K562 (cell line): Measurements from ENCODE around the gene PKD1L1. TPM values are rescaled to one million over a fixed set of nuclear protein-coding genes. Genes with fewer than 3 reads are reported as not detected.

Source experiments
- ATAC-seq: fragments of 200-7000 bp; cut with Tn5 transposase; 3 replicates; pipeline ENCODE4 v1.9.1; 2020; ENCODE audit warnings: moderate library complexity
- BruUV-seq: library from RNA; stranded (reverse); fragments of 400-500 nt; replicated peaks from 2 replicates; lab custom pipeline; 2021; lab: Mats Ljungman, UMichigan
- CTCF ChIA-PET: fragments of 300-600 bp; formaldehyde crosslinking; extraction: SDS; loops from one replicate; lab custom pipeline; 2021; ENCODE audit warnings: low intra/inter-chr PET ratio; lab: Yijun Ruan, JAX
- POLR2A ChIA-PET: fragments of 300-600, 350-650 bp; sonication (Branson Sonifier 250); formaldehyde crosslinking; extraction: SDS; loops from one replicate; lab custom pipeline; 2021; ENCODE audit warnings: antibody characterized with exemption, inconsistent platforms; lab: Yijun Ruan, JAX
- DNase-seq, 4 experiments: peaks; one replicate each; pipeline versions ENCODE4 v3.0.0 to v3.0.0-alpha.2; 2011 to 2018; ENCODE audit warnings: low spot score in 3 of 4, mixed read lengths in 3 of 4; ENCODE audit errors: extremely low read depth in 1 of 4
- FAIRE-seq: peaks from 2 replicates; lab custom pipeline; 2011; peaks lifted over from hg19 to GRCh38; lab: Jason Lieb, UNC
- H2AFZ ChIP-seq: 2 replicates; pipeline ENCODE4 v1.6.0; 2011; ENCODE audit warnings: low read depth, low read length, control low read depth, inconsistent platforms
- H3K27ac ChIP-seq: fragments of 200-600 bp; 3 replicates; pipeline ENCODE4 v1.8.0; 2011; ENCODE audit warnings: low read depth, mild to moderate bottlenecking, control low read depth, inconsistent platforms, low read length, moderate library complexity, mixed read lengths; ENCODE audit errors: extremely low read depth
- H3K27me3 ChIP-seq, 2 experiments: fragments of 300-600 bp in 1 of 2; 2 replicates in 1 of 2; 3 replicates in 1 of 2; pipeline versions ENCODE4 v1.6.0 to v1.8.0; 2011; ENCODE audit warnings: inconsistent platforms in 2 of 2, low read length in 2 of 2, mild to moderate bottlenecking in 1 of 2, mixed read lengths in 1 of 2, moderate library complexity in 1 of 2; ENCODE audit not compliant: control insufficient read depth in 2 of 2, insufficient read depth in 2 of 2
- H3K36me3 ChIP-seq: fragments of 300-600 bp; 3 replicates; pipeline ENCODE4 v1.8.0; 2011; ENCODE audit warnings: mild to moderate bottlenecking, low read length, inconsistent platforms; ENCODE audit not compliant: control insufficient read depth, insufficient read depth
- H3K4me1 ChIP-seq, 2 experiments: fragments of 200-600 bp in 1 of 2; replicated peaks in 1 of 2; 2 replicates in 1 of 2; 3 replicates in 1 of 2; pipeline versions ENCODE4 v1.5.1 to v1.8.0; 2011; ENCODE audit warnings: inconsistent platforms in 2 of 2, low read length in 2 of 2, mild to moderate bottlenecking in 1 of 2, mixed read lengths in 1 of 2, moderate library complexity in 1 of 2; ENCODE audit not compliant: control insufficient read depth in 2 of 2, insufficient read depth in 2 of 2
- H3K4me2 ChIP-seq: 2 replicates; pipeline ENCODE4 v1.6.1; 2011; ENCODE audit warnings: low read length, control low read depth, inconsistent platforms, mixed read lengths; ENCODE audit not compliant: insufficient read depth
- H3K4me3 ChIP-seq: fragments of 200-600 bp; sonication (generic), shearing (Covaris generic); 2 replicates; pipeline ENCODE4 v1.5.1; 2016; ENCODE audit warnings: control low read depth, inconsistent platforms
- H3K79me2 ChIP-seq: fragments of 200-600 bp; 3 replicates; pipeline ENCODE4 v1.8.0; 2011; ENCODE audit warnings: low read length, inconsistent platforms; ENCODE audit not compliant: control insufficient read depth, insufficient read depth
- H3K9ac ChIP-seq, 2 experiments: 2 replicates each; pipeline versions ENCODE4 v1.6.0 to v1.6.1; 2011; ENCODE audit warnings: low read depth in 2 of 2, low read length in 2 of 2, control low read depth in 1 of 2, inconsistent platforms in 1 of 2, mild to moderate bottlenecking in 1 of 2, mixed read lengths in 1 of 2; ENCODE audit not compliant: insufficient read depth in 1 of 2
- H3K9me1 ChIP-seq: one replicate; pipeline ENCODE4 v1.6.0; 2011; ENCODE audit warnings: inconsistent platforms, mild to moderate bottlenecking, low read length, moderate library complexity; ENCODE audit not compliant: control insufficient read depth, insufficient read depth
- H3K9me3 ChIP-seq: replicated peaks from 2 replicates; pipeline ENCODE4 v1.5.1; 2011; ENCODE audit warnings: low read depth, low read length, inconsistent platforms; ENCODE audit not compliant: control insufficient read depth, insufficient read depth
- H4K20me1 ChIP-seq: replicated peaks from 2 replicates; pipeline ENCODE4 v1.6.1; 2011; ENCODE audit warnings: low read length, inconsistent platforms, mixed read lengths; ENCODE audit not compliant: control insufficient read depth, insufficient read depth
- CEBPZ ChIP-seq: fragments of 150-350 bp; IDR thresholded peaks from 2 replicates; pipeline ENCODE4 v1.6.1; 2014; ENCODE audit warnings: low read depth, mild to moderate bottlenecking, low read length, borderline replicate concordance
- WGBS: fragments of 100-300 bp; shearing (Covaris generic); methylation state at CpG from one replicate; pipeline ENCODE4 v1.1.6; 2016; ENCODE audit warnings: low coverage, mixed read lengths; ENCODE audit not compliant: insufficient coverage; ENCODE audit errors: missing lambda C conversion rate; 5-methylcytosine and 5-hydroxymethylcytosine counted together
- in situ Hi-C: fragments of 300-500 bp; cut with MboI; formaldehyde crosslinking; loops from 4 replicates; pipeline ENCODE4 v1.15.0; 2018; ENCODE audit warnings: inconsistent platforms, mixed read lengths
- intact Hi-C: fragments of 100-400 bp; cut with micrococcal nuclease; formaldehyde crosslinking; loops from 2 replicates; pipeline ENCODE4 v1.14.2; 2022
- polyA plus RNA-seq, 8 experiments: library from polyadenylated mRNA; depleted of rRNA in 4 of 8; stranded (reverse) in 5 of 8; unstranded in 3 of 8; fragments of >200 nt; fragmentation: Nextera tagmentation in 2 of 8; fragmentation: Illumina TruSeq in 1 of 8; extraction: Ambion mirVana in 2 of 8; extraction: Trizol in 1 of 8; gene quantifications; 2 replicates each; pipeline versions ENCODE4 v1.2.1 to v1.2.3, GENCODE V29; 2011 to 2014; ENCODE audit warnings: inconsistent platforms in 1 of 8, missing spikeins in 1 of 8
- total RNA-seq, 7 experiments: library from RNA; depleted of rRNA in 6 of 7; stranded (reverse); fragments of >200 nt in 6 of 7; fragmentation: Illumina TruSeq in 2 of 7; extraction: Trizol in 2 of 7; gene quantifications; 2 replicates each; pipeline versions ENCODE4 v1.2.1 to v1.2.3, GENCODE V29; 2011 to 2021; ENCODE audit warnings: low replicate concordance in 1 of 7

Gene PKD1L1
- total and polyA plus RNA-seq, 9 of the 15 experiments (the other 6 are each of a cell fraction or from before 2014, with no cell fraction given): 0.01 to 0.02 TPM; not detected in 7

- Histone ChIP-seq H3K9me3 (no peaks in the 10 kb centered on the region), H3K4me3 (no peak overlapping the region), H4K20me1 (no peaks in the 10 kb centered on the region; the same call in 1 of the 2 replicates), H3K27ac (no peak overlapping the region), H3K4me2 (no peak overlapping the region), H3K79me2 (no peaks in the 10 kb centered on the region), H2AFZ (no peak overlapping the region), H3K4me1 (no peaks in the 10 kb centered on the region), H3K9ac (no peak overlapping the region), H3K36me3 (no peaks in the 10 kb centered on the region), H3K27me3 (peaks cover 3 to 38% of the 10 kb centered on the region in 2 experiments; a peak in 3 of 5 replicates), H3K9me1 (no peaks in the 10 kb centered on the region)
- BruUV-seq: no TSS peak
- CTCF ChIA-PET: no interaction called here
- POLR2A ChIA-PET: interaction anchor here (0.6 kb wide), 1 partner anchor 24 kb away, joined by 3 read pairs; no protein-coding TSS in a partner anchor
- WGBS: 0% methylated on average over 2 of the region's 2 CpGs
- TF ChIP-seq CEBPZ: no peak
- ATAC-seq: no peak
- DNase-seq: no peak
- intact Hi-C loops: no loop called here
- in situ Hi-C loops: no loop called here
- no peak for FAIRE-seq
These were observed 53.2 kb downstream of the PKD1L1 start for GRCh38 chr7:47895026-47895425.
